Esophagus muscularis mucosa (tissue), 4 donors: Measurements from ENCODE around the gene AAK1.

Experiments
- CTCF ChIP-seq, 3 experiments: fragments of 200-600 bp in 2 of 3; fragments of 450-650 bp in 1 of 3; sonication (generic) in 2 of 3; IDR thresholded peaks; one replicate each; pipeline ENCODE4 v1.5.1; 2017 to 2019; ENCODE audit warnings: antibody characterized with exemption in 3 of 3, mild to moderate bottlenecking in 2 of 3, moderate library complexity in 1 of 3
- EP300 ChIP-seq: sonication (generic); formaldehyde crosslinking; IDR thresholded peaks from one replicate; pipeline ENCODE4 v1.6.1; 2017; ENCODE audit warnings: antibody characterized with exemption
- POLR2A ChIP-seq: fragments of 450-650 bp; IDR thresholded peaks from one replicate; pipeline ENCODE4 v1.6.1; 2017; ENCODE audit warnings: antibody characterized with exemption, moderate library complexity, mild to moderate bottlenecking, low read depth
- POLR2AphosphoS5 ChIP-seq, 2 donors: sonication (generic); formaldehyde crosslinking; IDR thresholded peaks; one replicate each; pipeline ENCODE4 v1.6.1; 2017; ENCODE audit warnings: antibody characterized with exemption in 2 of 2

DNA sequence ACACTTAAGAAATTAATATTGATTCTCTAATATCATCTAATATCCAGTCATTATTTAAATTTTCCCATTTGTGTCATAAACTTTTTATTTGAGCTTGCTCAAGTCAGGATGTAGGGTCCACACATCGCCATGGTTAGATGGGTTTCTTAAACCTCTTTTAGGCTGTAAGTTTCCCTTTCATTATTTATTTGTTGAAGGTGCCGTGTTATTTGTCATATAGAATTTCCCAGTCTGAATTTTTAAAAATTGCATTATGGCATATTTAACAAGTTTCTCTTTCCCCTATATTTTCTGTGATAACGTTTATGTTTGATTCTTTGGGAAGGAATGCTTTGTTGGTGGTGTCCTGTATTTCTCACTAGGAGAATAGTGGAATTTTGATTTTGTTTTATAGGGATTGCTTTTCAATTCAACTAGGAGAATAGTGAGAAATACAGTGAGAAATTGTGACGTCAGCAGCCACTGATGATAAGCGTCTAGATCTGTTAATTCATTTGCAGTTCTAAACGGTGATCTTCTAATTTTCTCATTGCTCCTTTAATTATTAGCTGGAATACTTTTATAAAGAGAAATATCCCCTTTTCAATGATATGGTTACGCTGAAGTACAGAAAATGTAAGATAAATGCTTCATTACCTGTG lies 44.6 kb upstream of the AAK1 start:
- no peak for TF ChIP-seq CTCF (IDR thresholded peaks at IDR 0.05)
- no peak for TF ChIP-seq POLR2AphosphoS5 (IDR thresholded peaks at IDR 0.05)
- no peak for TF ChIP-seq POLR2A
- no peak for TF ChIP-seq EP300
